T-helper 17 cell (primary cell): ENCODE measurements around the gene RAPH1. TPM values are rescaled to one million over a fixed set of nuclear protein-coding genes. Genes with fewer than 3 reads are reported as not detected.

Experiments used
- ATAC-seq: fragments of 150-1000 bp; cut with Tn5 transposase; 2 replicates; pipeline ENCODE4 v1.10.0; 2021; ENCODE audit warnings: mild to moderate bottlenecking, moderate library complexity
- DNase-seq, 3 donors: peaks; one replicate each; pipeline versions ENCODE4 v3.0.0 to v3.0.0-alpha.2; 2020 to 2021
- H3K9me3 ChIP-seq: one replicate; pipeline ENCODE4 v1.7.0; 2013; ENCODE audit warnings: low read length, mild to moderate bottlenecking; ENCODE audit not compliant: control insufficient read depth, poor library complexity, severe bottlenecking
- H3K27ac Mint-ChIP-seq: one replicate; pipeline ENCODE4 v1.8.0; 2022; ENCODE audit warnings: mild to moderate bottlenecking, moderate library complexity, mixed read lengths
- H3K27me3 Mint-ChIP-seq: one replicate; pipeline ENCODE4 v1.8.0; 2022; ENCODE audit warnings: mixed read lengths
- H3K36me3 Mint-ChIP-seq: one replicate; pipeline ENCODE4 v1.8.0; 2022; ENCODE audit warnings: low read depth, mixed read lengths
- H3K4me1 Mint-ChIP-seq: one replicate; pipeline ENCODE4 v1.8.0; 2022; ENCODE audit warnings: mild to moderate bottlenecking, mixed read lengths
- H3K4me3 Mint-ChIP-seq: one replicate; pipeline ENCODE4 v1.8.0; 2022; ENCODE audit warnings: mild to moderate bottlenecking, moderate library complexity, mixed read lengths
- total RNA-seq, 4 donors: library from RNA in 2 of 4; stranded (reverse) in 2 of 4; gene quantifications; one replicate each; pipeline ENCODE4 v1.2.3 and lab custom pipeline; 2022 to 2026

RAPH1 gene
- total RNA-seq, 2 donors from 2014 or later: 3.6 to 6.1 TPM

DNA sequence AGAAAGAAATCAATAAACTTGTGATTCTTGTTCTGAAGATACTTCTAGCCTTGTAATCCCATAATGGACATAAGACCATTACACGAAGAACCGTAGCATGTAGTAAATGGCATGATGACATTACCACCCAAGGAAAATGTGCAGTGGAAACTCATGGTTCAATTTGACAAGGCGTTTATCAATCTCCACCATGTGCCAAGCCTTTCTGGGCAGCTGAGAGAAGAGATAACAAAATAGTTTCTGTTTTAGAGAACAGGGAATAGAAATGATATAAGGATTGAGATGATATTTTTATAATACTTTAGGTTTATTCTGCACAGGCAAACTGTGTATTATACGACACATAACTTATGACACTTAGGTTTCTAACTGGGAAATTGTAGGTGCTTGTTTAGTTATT lies 187.7 kb downstream of the RAPH1 start:
- Mint-ChIP-seq H3K27me3 (no peaks in the 10 kb centered on the region), H3K4me1 (peaks cover 2% of the 10 kb centered on the region), H3K27ac (no peak overlapping the region), H3K36me3 (no peaks in the 10 kb centered on the region), H3K4me3 (no peak overlapping the region)
- DNase-seq: no peak
- ATAC-seq: no peak
- H3K9me3 ChIP-seq: no peaks in the 10 kb centered on the region

DNA sequence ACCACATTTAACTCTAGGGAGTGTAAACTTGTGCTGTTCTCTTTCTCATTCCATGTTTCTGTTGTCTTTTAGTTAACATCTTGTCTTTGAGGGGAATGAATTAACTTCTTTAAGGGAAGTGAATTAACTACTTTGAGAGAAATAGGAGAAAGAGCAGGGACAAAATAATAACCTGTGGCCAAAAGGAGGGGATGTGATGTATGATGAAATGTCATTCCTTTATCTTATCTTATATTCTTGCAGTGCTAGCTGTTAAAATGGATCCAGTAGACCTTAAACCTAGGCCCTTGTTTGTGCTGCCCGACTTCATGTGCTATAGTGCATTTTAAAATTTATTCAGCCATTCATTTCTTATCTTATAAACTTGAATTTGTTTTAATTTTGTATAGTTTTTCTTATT lies 188.5 kb downstream of the RAPH1 start:
- no peaks in the 10 kb centered on the region for H3K36me3 Mint-ChIP-seq
- peaks cover 2% of the 10 kb centered on the region for H3K4me1 Mint-ChIP-seq
- no peak for DNase-seq
- no peaks in the 10 kb centered on the region for H3K9me3 ChIP-seq
- no peak overlapping the region for H3K4me3 Mint-ChIP-seq
- no peak overlapping the region for H3K27ac Mint-ChIP-seq
- H3K27me3 Mint-ChIP-seq: no peaks in the 10 kb centered on the region
- no peak for ATAC-seq

DNA sequence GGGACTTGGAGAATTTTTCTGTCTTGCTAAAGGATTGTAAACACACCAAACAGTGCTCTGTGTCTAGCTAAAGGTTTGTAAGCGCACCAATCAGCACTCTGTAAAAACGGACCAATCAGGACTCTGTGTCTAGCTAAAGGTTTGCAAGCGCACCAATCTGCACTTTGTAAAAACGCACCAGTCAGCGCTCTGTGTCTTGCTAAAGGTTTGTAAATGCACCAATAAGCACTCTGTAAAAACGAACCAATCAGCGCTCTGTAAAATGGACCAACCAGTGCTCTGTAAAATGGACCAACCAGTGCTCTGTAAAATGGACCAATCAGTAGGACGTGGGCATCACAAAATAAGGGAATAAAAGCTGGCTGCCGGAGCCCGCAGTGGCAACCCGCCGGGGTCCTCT lies 190.4 kb downstream of the RAPH1 start:
- ATAC-seq (no peak), DNase-seq (no peak)
- Mint-ChIP-seq H3K4me1 (peaks cover 4% of the 10 kb centered on the region), H3K27ac (no peak overlapping the region), H3K4me3 (no peak overlapping the region), H3K27me3 (no peaks in the 10 kb centered on the region), H3K36me3 (no peaks in the 10 kb centered on the region)
- H3K9me3 ChIP-seq: no peaks in the 10 kb centered on the region

Other genes with a start within 250 kb of the RAPH1 start
- 10 to 100 TPM; 17.4 to 25.2 TPM for gene ABI2, start 206.9 kb downstream of the RAPH1 start, total RNA-seq
- 100 to 1,000 TPM; 174 to 177 TPM for gene CD28, start 171.3 kb upstream of the RAPH1 start, total RNA-seq